Activated B cell treated with CpG ODN at 0.5 μM for 24 hours (primary cell): ENCODE data around the gene FAM13C. TPM values are rescaled to one million over a fixed set of nuclear protein-coding genes. Genes with fewer than 3 reads are reported as not detected.

ENCODE experiments used
- ATAC-seq: fragments of 200-7000 bp; cut with Tn5 transposase; one replicate; pipeline ENCODE4 v1.10.0; 2021; ENCODE audit warnings: low read depth, mild to moderate bottlenecking, moderate library complexity
- CTCF ChIA-PET: fragments of 350-600 bp; sonication (Branson Sonifier 250); formaldehyde crosslinking; loops from one replicate; lab custom pipeline; 2021; ENCODE audit warnings: antibody characterized with exemption; lab: Charles Lee
- POLR2A ChIA-PET: fragments of 350-600 bp; sonication (Branson Sonifier 250); formaldehyde crosslinking; loops from one replicate; lab custom pipeline; 2021; ENCODE audit warnings: antibody characterized with exemption; lab: Charles Lee
- DNase-seq: peaks from one replicate; pipeline ENCODE4 v3.0.0; 2022
- H3K27ac Mint-ChIP-seq: one replicate; pipeline ENCODE4 v1.8.0; 2020; ENCODE audit warnings: mixed read lengths
- H3K27me3 Mint-ChIP-seq: one replicate; pipeline ENCODE4 v1.8.0; 2021; ENCODE audit warnings: mixed read lengths
- H3K36me3 Mint-ChIP-seq: one replicate; pipeline ENCODE4 v1.8.0; 2021; ENCODE audit warnings: low read depth, mixed read lengths
- H3K4me1 Mint-ChIP-seq: one replicate; pipeline ENCODE4 v1.8.0; 2021; ENCODE audit warnings: mixed read lengths
- H3K4me3 Mint-ChIP-seq: one replicate; pipeline ENCODE4 v1.8.0; 2020; ENCODE audit warnings: mild to moderate bottlenecking, mixed read lengths
- H3K9me3 Mint-ChIP-seq: one replicate; pipeline ENCODE4 v1.8.0; 2020; ENCODE audit warnings: mixed read lengths
- CTCF ChIP-seq: fragments of 200-600 bp; IDR thresholded peaks from one replicate; pipeline ENCODE4 v1.8.0; 2022; ENCODE audit warnings: antibody characterized with exemption, mild to moderate bottlenecking
- intact Hi-C: fragments of 100-400 bp; cut with micrococcal nuclease; formaldehyde crosslinking; loops from one replicate; pipeline ENCODE4 v1.15.1; 2024
- total RNA-seq: library from RNA; stranded (reverse); gene quantifications from 2 replicates; pipeline ENCODE4 v1.2.3, GENCODE V29; 2022

The FAM13C gene
- total RNA-seq, 1 donor from 2014 or later, result not detected

- intact Hi-C loops, result no loop called here
- Mint-ChIP-seq H3K9me3 (no peaks in the 10 kb centered on the region), H3K36me3 (no peaks in the 10 kb centered on the region), H3K4me1 (no peaks in the 10 kb centered on the region), H3K4me3 (no peak overlapping the region), H3K27me3 (no peaks in the 10 kb centered on the region), H3K27ac (no peak overlapping the region)
- no peak for TF ChIP-seq CTCF
- ChIA-PET CTCF (no interaction called here), POLR2A (no interaction called here)
- no peak for DNase-seq
- ATAC-seq, result no peak
Measured at GRCh38 chr10:59287587-59288255, 74.6 kb downstream of the FAM13C start.

- Mint-ChIP-seq H3K4me3 (no peak overlapping the region), H3K27ac (no peak overlapping the region), H3K4me1 (no peaks in the 10 kb centered on the region), H3K27me3 (no peaks in the 10 kb centered on the region), H3K36me3 (no peaks in the 10 kb centered on the region), H3K9me3 (no peaks in the 10 kb centered on the region)
- no peak for TF ChIP-seq CTCF
- ChIA-PET POLR2A (no interaction called here), CTCF (no interaction called here)
- intact Hi-C loops, result no loop called here
- DNase-seq (no peak), ATAC-seq (no peak)
Measured at GRCh38 chr10:59285848-59286247, 76.5 kb downstream of the FAM13C start.

- DNase-seq (no peak), ATAC-seq (no peak)
- TF ChIP-seq CTCF, result no peak
- Mint-ChIP-seq H3K9me3 (no peaks in the 10 kb centered on the region), H3K27ac (no peak overlapping the region), H3K27me3 (no peaks in the 10 kb centered on the region), H3K4me3 (no peak overlapping the region), H3K36me3 (no peaks in the 10 kb centered on the region), H3K4me1 (no peaks in the 10 kb centered on the region)
- intact Hi-C loops, result no loop called here
- POLR2A ChIA-PET, result no interaction called here
- CTCF ChIA-PET, result no interaction called here
Measured at GRCh38 chr10:59285073-59285472, 77.3 kb downstream of the FAM13C start.

- TF ChIP-seq CTCF, result no peak
- no peaks in the 10 kb centered on the region for H3K27me3 Mint-ChIP-seq
- DNase-seq (no peak), ATAC-seq (no peak)
- H3K4me1 Mint-ChIP-seq, result no peaks in the 10 kb centered on the region
- H3K27ac Mint-ChIP-seq, result no peak overlapping the region
- no peaks in the 10 kb centered on the region for H3K36me3 Mint-ChIP-seq
- intact Hi-C loops, result no loop called here
- POLR2A ChIA-PET, result no interaction called here
- H3K9me3 Mint-ChIP-seq, result no peaks in the 10 kb centered on the region
- CTCF ChIA-PET, result no interaction called here
- H3K4me3 Mint-ChIP-seq, result no peak overlapping the region
Measured at GRCh38 chr10:59284118-59284975, 78.0 kb downstream of the FAM13C start.

GRCh38 chr10:59283456-59284091, 78.8 kb downstream of the FAM13C start:
- H3K4me1 Mint-ChIP-seq, result no peaks in the 10 kb centered on the region
- no peaks in the 10 kb centered on the region for H3K9me3 Mint-ChIP-seq
- ChIA-PET POLR2A (no interaction called here), CTCF (no interaction called here)
- H3K36me3 Mint-ChIP-seq, result no peaks in the 10 kb centered on the region
- no peaks in the 10 kb centered on the region for H3K27me3 Mint-ChIP-seq
- ATAC-seq, result no peak
- no peak overlapping the region for H3K27ac Mint-ChIP-seq
- H3K4me3 Mint-ChIP-seq, result no peak overlapping the region
- no peak for TF ChIP-seq CTCF
- no peak for DNase-seq
- intact Hi-C loops, result no loop called here
